Neural cell (in vitro differentiated cells): ENCODE data around the gene RBM34. TPM values are rescaled to one million over a fixed set of nuclear protein-coding genes. Genes with fewer than 3 reads are reported as not detected.

Experiments
- H2AFZ ChIP-seq: fragments of 200-600, 300-800 bp; sonication (generic), shearing (Covaris generic); 2 replicates; pipeline ENCODE4 v1.6.0; 2014; ENCODE audit warnings: low read depth, mild to moderate bottlenecking, antibody characterized with exemption, low read length, moderate library complexity
- H3F3A ChIP-seq: fragments of 200-600 bp; shearing (Covaris generic); 2 replicates; pipeline ENCODE4 v1.6.1; 2016; ENCODE audit warnings: mild to moderate bottlenecking, moderate library complexity, mixed read lengths, antibody characterized with exemption, low read length; ENCODE audit not compliant: insufficient read depth, poor library complexity, severe bottlenecking
- H3K27ac ChIP-seq: fragments of 200-600, 300-800 bp; sonication (generic), shearing (Covaris generic); 2 replicates; pipeline ENCODE4 v1.5.1; 2014; ENCODE audit warnings: mild to moderate bottlenecking, low read length, moderate library complexity
- H3K27me3 ChIP-seq: fragments of 300-800, 200-600 bp; sonication (generic), shearing (Covaris generic); 2 replicates; pipeline ENCODE4 v1.6.0; 2014; ENCODE audit warnings: mild to moderate bottlenecking, low read depth, low read length, moderate library complexity; ENCODE audit not compliant: insufficient read depth
- H3K36me3 ChIP-seq: fragments of 300-800, 200-600 bp; sonication (generic), shearing (Covaris generic); 2 replicates; pipeline ENCODE4 v1.5.1; 2014; ENCODE audit warnings: mild to moderate bottlenecking, antibody characterized with exemption, low read length, moderate library complexity; ENCODE audit not compliant: insufficient read depth
- H3K4me2 ChIP-seq: fragments of 300-800, 200-600 bp; sonication (generic), shearing (Covaris generic); 2 replicates; pipeline ENCODE4 v1.6.0; 2014; ENCODE audit warnings: mild to moderate bottlenecking, low read length
- H3K4me3 ChIP-seq: fragments of 300-800, 200-600 bp; sonication (generic), shearing (Covaris generic); 2 replicates; pipeline ENCODE4 v1.5.1; 2014; ENCODE audit warnings: mild to moderate bottlenecking, low read length, moderate library complexity
- H3K79me2 ChIP-seq: fragments of 200-600 bp; shearing (Covaris generic); replicated peaks from 2 replicates; pipeline ENCODE4 v1.6.0; 2014; ENCODE audit warnings: mild to moderate bottlenecking, low read length, moderate library complexity; ENCODE audit not compliant: insufficient read depth
- H3K9ac ChIP-seq: fragments of 300-800, 200-600 bp; sonication (generic), shearing (Covaris generic); 2 replicates; pipeline ENCODE4 v1.6.1; 2016; ENCODE audit warnings: mild to moderate bottlenecking, low read length, mixed read lengths
- H3K9me2 ChIP-seq: fragments of 200-600 bp; shearing (Covaris generic); 2 replicates; pipeline ENCODE4 v1.6.1; 2016; ENCODE audit warnings: mild to moderate bottlenecking, low read length, mixed read lengths; ENCODE audit not compliant: insufficient read depth
- H3K9me3 ChIP-seq: fragments of 200-600, 300-800 bp; sonication (generic), shearing (Covaris generic); 2 replicates; pipeline ENCODE4 v1.6.1; 2016; ENCODE audit warnings: mild to moderate bottlenecking, mixed run types, low read length, moderate library complexity, mixed read lengths
- H4K20me1 ChIP-seq: fragments of 200-600 bp; shearing (Covaris generic); 2 replicates; pipeline ENCODE4 v1.6.1; 2016; ENCODE audit warnings: mild to moderate bottlenecking, mixed run types; ENCODE audit not compliant: insufficient read depth
- CTCF ChIP-seq: fragments of 450-650 bp; IDR thresholded peaks from 2 replicates; pipeline ENCODE4 v1.5.1; 2014; ENCODE audit warnings: antibody characterized with exemption, mild to moderate bottlenecking, moderate library complexity; ENCODE audit not compliant: poor library complexity, severe bottlenecking
- EP300 ChIP-seq: fragments of 450-650 bp; conservative IDR thresholded peaks from 2 replicates; pipeline ENCODE4 v1.6.1; 2014; ENCODE audit warnings: antibody characterized with exemption, mild to moderate bottlenecking, moderate library complexity; ENCODE audit not compliant: poor library complexity, severe bottlenecking
- EZH2 ChIP-seq: fragments of 200-600, 300-800 bp; shearing (Covaris generic), sonication (generic); IDR thresholded peaks from 2 replicates; pipeline ENCODE4 v1.6.1; 2014; ENCODE audit warnings: antibody characterized with exemption, low read length, borderline replicate concordance, mild to moderate bottlenecking; ENCODE audit not compliant: insufficient read depth, poor library complexity, severe bottlenecking
- MXI1 ChIP-seq: fragments of 450-650 bp; conservative IDR thresholded peaks from 2 replicates; pipeline ENCODE4 v1.6.1; 2014; ENCODE audit warnings: antibody characterized with exemption, mild to moderate bottlenecking; ENCODE audit not compliant: poor library complexity, severe bottlenecking
- POLR2AphosphoS5 ChIP-seq: IDR thresholded peaks from 2 replicates; pipeline ENCODE4 v1.6.1; 2012
- RAD21 ChIP-seq: fragments of 450-650 bp; conservative IDR thresholded peaks from 2 replicates; pipeline ENCODE4 v1.6.1; 2014; ENCODE audit warnings: antibody characterized with exemption, mild to moderate bottlenecking, moderate library complexity
- REST ChIP-seq: IDR thresholded peaks from 2 replicates; pipeline ENCODE4 v1.6.1; 2012; ENCODE audit warnings: borderline replicate concordance
- SMC3 ChIP-seq: fragments of 450-650 bp; conservative IDR thresholded peaks from 2 replicates; pipeline ENCODE4 v1.6.1; 2014; ENCODE audit warnings: antibody characterized with exemption, mild to moderate bottlenecking, moderate library complexity; ENCODE audit not compliant: poor library complexity
- TAF1 ChIP-seq: IDR thresholded peaks from 2 replicates; pipeline ENCODE4 v1.6.1; 2012; ENCODE audit warnings: low read depth
- polyA plus RNA-seq: library from polyadenylated mRNA; depleted of rRNA; stranded (reverse); fragments of >200 nt; gene quantifications from 2 replicates; pipeline ENCODE4 v1.2.3, GENCODE V29; 2014

Gene RBM34
- polyA plus RNA-seq, 1 donor from 2014 or later = 128 TPM

DNA sequence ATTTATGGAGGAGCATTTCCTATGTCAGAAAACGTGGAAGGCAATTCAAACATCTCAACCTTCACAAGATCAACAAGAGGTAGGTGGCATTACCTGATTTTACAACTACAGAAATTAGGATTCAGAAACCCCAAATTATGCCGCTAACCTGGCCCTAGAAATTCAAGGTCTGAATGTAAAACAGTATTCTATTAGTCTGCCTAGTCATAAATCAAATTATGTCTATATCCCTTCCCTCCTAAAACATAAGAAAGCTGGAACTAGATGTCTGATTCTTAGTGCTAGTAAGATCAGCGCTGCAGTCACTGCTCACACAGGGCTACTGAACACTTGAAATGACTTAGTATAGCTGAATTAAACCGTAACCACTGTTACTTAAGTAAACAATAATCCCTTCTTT, 33.8 kb downstream of the RBM34 start:
- H3K4me2 ChIP-seq = peak overlapping the region; percentile 98
- TF ChIP-seq MXI1 = no peak
- no peak for TF ChIP-seq CTCF
- no peak for TF ChIP-seq RAD21
- TF ChIP-seq SMC3 = no peak
- no peak for TF ChIP-seq TAF1
- no peak for TF ChIP-seq EP300
- TF ChIP-seq REST = no peak
- TF ChIP-seq POLR2AphosphoS5 = no peak
- TF ChIP-seq EZH2 = no peak
- peak overlapping the region; percentile 89 for H3K9ac ChIP-seq
- no peaks in the 10 kb centered on the region for H4K20me1 ChIP-seq
- H3F3A ChIP-seq = no peaks in the 10 kb centered on the region
- peak overlapping the region; percentile 69 for H3K4me3 ChIP-seq
- no peaks in the 10 kb centered on the region for H3K9me2 ChIP-seq
- peak overlapping the region; percentile 97 for H3K27ac ChIP-seq
- H3K27me3 ChIP-seq = no peaks in the 10 kb centered on the region
- peaks cover 58% of the 10 kb centered on the region for H3K79me2 ChIP-seq
- no peak overlapping the region for H2AFZ ChIP-seq
- H3K9me3 ChIP-seq = no peaks in the 10 kb centered on the region
- H3K36me3 ChIP-seq = no peaks in the 10 kb centered on the region

- H3K9me3 ChIP-seq = no peaks in the 10 kb centered on the region
Measured at GRCh38 chr1:235124665-235125064, 36.4 kb downstream of the RBM34 start.

More at GRCh38 chr1:235124665-235125064, 36.4 kb downstream of the RBM34 start:
- H3F3A ChIP-seq = no peaks in the 10 kb centered on the region
- no peak overlapping the region for H3K4me3 ChIP-seq
- no peak overlapping the region for H3K9ac ChIP-seq
- H3K36me3 ChIP-seq = no peaks in the 10 kb centered on the region
- H3K27me3 ChIP-seq = no peaks in the 10 kb centered on the region
- no peak overlapping the region for H3K4me2 ChIP-seq
- H3K9me2 ChIP-seq = no peaks in the 10 kb centered on the region
- TF ChIP-seq REST (no peak), MXI1 (no peak), EP300 (no peak), SMC3 (no peak), POLR2AphosphoS5 (no peak), RAD21 (no peak), TAF1 (no peak), EZH2 (no peak), CTCF (no peak)
- peaks cover 71% of the 10 kb centered on the region for H3K79me2 ChIP-seq
- H2AFZ ChIP-seq = no peak overlapping the region
- no peaks in the 10 kb centered on the region for H4K20me1 ChIP-seq
- no peak overlapping the region for H3K27ac ChIP-seq
